Caco-2 (cell line): ENCODE measurements around the gene BCL3. TPM values are rescaled to one million over a fixed set of nuclear protein-coding genes. Genes with fewer than 3 reads are reported as not detected.
A peak's percentile ranks its signal among the peaks of the same experiment; 100 is the strongest.

ENCODE experiments used
- Bru-seq: library from RNA; stranded (reverse); fragments of 400-500 nt; gene quantifications from one replicate; lab custom pipeline; 2021; lab: Mats Ljungman, UMichigan
- BruChase-seq, 2 experiments: library from RNA; stranded (reverse); fragments of 400-500 nt; gene quantifications; one replicate each; lab custom pipeline; 2021; lab: Mats Ljungman, UMichigan
- BruUV-seq: library from RNA; stranded (reverse); fragments of 400-500 nt; replicated peaks from 2 replicates; lab custom pipeline; 2021; lab: Mats Ljungman, UMichigan
- CTCF ChIA-PET: fragments of 300-600 bp; sonication (Branson Sonifier 250); formaldehyde crosslinking; loops from one replicate; lab custom pipeline; 2022; ENCODE audit warnings: antibody characterized with exemption; lab: Charles Lee
- POLR2A ChIA-PET: fragments of 300-600 bp; sonication (Branson Sonifier 250); formaldehyde crosslinking; loops from one replicate; lab custom pipeline; 2022; ENCODE audit warnings: antibody characterized with exemption; lab: Charles Lee
- DNase-seq, 2 experiments: peaks; one replicate each; pipeline versions ENCODE4 v3.0.0 to v3.0.0-alpha.2; 2020 to 2022
- H3K27me3 ChIP-seq: replicated peaks from 2 replicates; pipeline ENCODE4 v1.6.0; 2011; ENCODE audit warnings: low read length; ENCODE audit not compliant: control insufficient read depth, insufficient read depth
- H3K36me3 ChIP-seq: 2 replicates; pipeline ENCODE4 v1.5.1; 2011; ENCODE audit warnings: low read length; ENCODE audit not compliant: control insufficient read depth, insufficient read depth
- H3K4me1 ChIP-seq: fragments of 250-450 bp; sonication (Bioruptor Pico); 2 replicates; pipeline ENCODE4 v1.5.1; 2020; ENCODE audit warnings: mild to moderate bottlenecking
- H3K4me3 ChIP-seq: 2 replicates; pipeline ENCODE4 v1.5.1; 2011; ENCODE audit warnings: low read depth, mild to moderate bottlenecking, control low read depth, low read length
- H3K9me3 ChIP-seq: fragments of 250-450 bp; sonication (Bioruptor Pico); 2 replicates; pipeline ENCODE4 v1.5.1; 2020; ENCODE audit warnings: mild to moderate bottlenecking, moderate library complexity
- H3K27ac Mint-ChIP-seq: one replicate; pipeline ENCODE4 v1.8.0; 2022; ENCODE audit warnings: mixed read lengths; ENCODE audit not compliant: unreplicated experiment
- H3K27me3 Mint-ChIP-seq: one replicate; pipeline ENCODE4 v1.8.0; 2022; ENCODE audit warnings: mixed read lengths; ENCODE audit not compliant: insufficient read depth, unreplicated experiment
- H3K36me3 Mint-ChIP-seq: one replicate; pipeline ENCODE4 v1.8.0; 2022; ENCODE audit warnings: mild to moderate bottlenecking, mixed read lengths; ENCODE audit not compliant: insufficient read depth, unreplicated experiment
- H3K4me1 Mint-ChIP-seq: one replicate; pipeline ENCODE4 v1.8.0; 2022; ENCODE audit warnings: low read depth, mixed read lengths; ENCODE audit not compliant: unreplicated experiment
- H3K4me3 Mint-ChIP-seq: one replicate; pipeline ENCODE4 v1.8.0; 2022; ENCODE audit warnings: mild to moderate bottlenecking, moderate library complexity, mixed read lengths; ENCODE audit not compliant: unreplicated experiment
- H3K9me3 Mint-ChIP-seq: one replicate; pipeline ENCODE4 v1.8.0; 2022; ENCODE audit warnings: mixed read lengths; ENCODE audit not compliant: unreplicated experiment
- CTCF ChIP-seq, 2 experiments: fragments of 200-600 bp in 1 of 2; IDR thresholded peaks; 1 replicate in 1 of 2; 2 replicates in 1 of 2; pipeline versions ENCODE4 v1.5.1 to v1.8.0; 2011 to 2022; ENCODE audit warnings: antibody characterized with exemption in 1 of 2, control low read depth in 1 of 2, inconsistent platforms in 1 of 2, low read depth in 1 of 2, low read length in 1 of 2, mild to moderate bottlenecking in 1 of 2, moderate library complexity in 1 of 2; ENCODE audit not compliant: insufficient read depth in 1 of 2, severe bottlenecking in 1 of 2, unreplicated experiment in 1 of 2
- intact Hi-C: fragments of 100-400 bp; cut with micrococcal nuclease; formaldehyde crosslinking; loops from one replicate; pipeline ENCODE4 v1.10.0; 2022; ENCODE audit not compliant: unreplicated experiment
- long read RNA-seq: library from polyadenylated mRNA; stranded (forward); transcript quantifications from one replicate; pipeline ENCODE4 v2.0.0, GENCODE V29; 2022
- total RNA-seq: library from RNA; stranded (reverse); gene quantifications from 2 replicates; pipeline ENCODE4 v1.2.3, GENCODE V29; 2022

The BCL3 gene
- 15.5 and 21.3 TPM in 2 replicates for total RNA-seq
- percentile 55 among the genes with signal in this experiment for Bru-seq, nascent RNA
- BruChase-seq, experiment 1, labeled RNA remaining after a 2-hour chase = percentile 60 among the genes with signal in this experiment
- percentile 62 among the genes with signal in this experiment for BruChase-seq, experiment 2, labeled RNA remaining after a 6-hour chase
- long read RNA-seq, transcript BCL3-201 (9 exons, 2,038 nt) = major isoform, 13 of 27 reads
- long read RNA-seq, partial matches to known transcripts = 7 of 27 reads
- long read RNA-seq, other reads (novel, unspliced or antisense) = 5 of 27 reads

GRCh38 chr19:44748426-44749254 is at the start of gene BCL3:
BCL3 (plus strand) TSS chr19:44748708; CDS start chr19:44748791, 83 bp downstream.
- Mint-ChIP-seq H3K4me1 (peaks cover 20% of the 10 kb centered on the region), H3K27ac (peak within 1 kb of the TSS; percentile 63), H3K4me3 (peak within 1 kb of the TSS; percentile 87), H3K9me3 (no peaks in the 10 kb centered on the region), H3K27me3 (no peaks in the 10 kb centered on the region), H3K36me3 (peaks cover 28% of the 10 kb centered on the region)
- H3K4me3 ChIP-seq = peak within 1 kb of the TSS; percentile 61
- H3K36me3 ChIP-seq = no peaks in the 10 kb centered on the region; the same call in 1 of the 2 replicates
- TF ChIP-seq CTCF (IDR thresholded peaks at IDR 0.05; ENCODE audit: insufficient read depth in 1 of 2, low read depth in 1 of 2, low read length in 1 of 2, severe bottlenecking in 1 of 2, unreplicated experiment in 1 of 2) = no peak
- peaks cover 43% of the 10 kb centered on the region for H3K4me1 ChIP-seq
- intact Hi-C loops = no loop called here
- no TSS peak for BruUV-seq
- peak; percentile 74 to 77 for DNase-seq
- ChIA-PET POLR2A (interaction anchor here (0.9 kb wide), 1 partner anchor 24 kb away, joined by 4 read pairs; no protein-coding TSS in a partner anchor), CTCF (interaction anchor here (0.5 to 1.6 kb wide), 4 partner anchors 22 to 61 kb away, joined by 3 to 7 read pairs (median 3); no protein-coding TSS in a partner anchor)
- no peaks in the 10 kb centered on the region for H3K9me3 ChIP-seq
- no peaks in the 10 kb centered on the region for H3K27me3 ChIP-seq

GRCh38 chr19:44700547-44700946 is 48.0 kb upstream of the BCL3 start:
- CTCF ChIA-PET = no interaction called here
- Mint-ChIP-seq H3K27ac (no peak overlapping the region), H3K27me3 (no peaks in the 10 kb centered on the region), H3K36me3 (peaks cover 7% of the 10 kb centered on the region), H3K4me3 (no peak overlapping the region), H3K9me3 (peaks cover 6% of the 10 kb centered on the region), H3K4me1 (peaks cover 30% of the 10 kb centered on the region)
- no peaks in the 10 kb centered on the region for H3K36me3 ChIP-seq
- intact Hi-C loops = no loop called here
- POLR2A ChIA-PET = no interaction called here
- H3K27me3 ChIP-seq = no peaks in the 10 kb centered on the region
- no peak overlapping the region for H3K4me3 ChIP-seq
- DNase-seq = no peak
- H3K9me3 ChIP-seq = no peaks in the 10 kb centered on the region
- TF ChIP-seq CTCF (IDR thresholded peaks at IDR 0.05; ENCODE audit: insufficient read depth in 1 of 2, low read depth in 1 of 2, low read length in 1 of 2, severe bottlenecking in 1 of 2, unreplicated experiment in 1 of 2) = no peak
- peaks cover 18% of the 10 kb centered on the region for H3K4me1 ChIP-seq
- BruUV-seq = no TSS peak

GRCh38 chr19:44701228-44701627 is 47.3 kb upstream of the BCL3 start:
- no peaks in the 10 kb centered on the region for H3K27me3 ChIP-seq
- H3K4me3 ChIP-seq = no peak overlapping the region
- Mint-ChIP-seq H3K27ac (no peak overlapping the region), H3K27me3 (no peaks in the 10 kb centered on the region), H3K4me3 (no peak overlapping the region), H3K9me3 (no peaks in the 10 kb centered on the region), H3K36me3 (peaks cover under 1% of the 10 kb centered on the region), H3K4me1 (peaks cover 25% of the 10 kb centered on the region)
- ChIA-PET CTCF (interaction anchor here (0.8 to 1.2 kb wide), 2 partner anchors 14 to 22 kb away, joined by 3 to 4 read pairs; no protein-coding TSS in a partner anchor), POLR2A (no interaction called here)
- intact Hi-C loops = no loop called here
- H3K4me1 ChIP-seq = peaks cover 11% of the 10 kb centered on the region
- no peak for DNase-seq
- TF ChIP-seq CTCF (IDR thresholded peaks at IDR 0.05; ENCODE audit: insufficient read depth in 1 of 2, low read depth in 1 of 2, low read length in 1 of 2, severe bottlenecking in 1 of 2, unreplicated experiment in 1 of 2) = no peak
- BruUV-seq = no TSS peak
- no peaks in the 10 kb centered on the region for H3K36me3 ChIP-seq
- H3K9me3 ChIP-seq = no peaks in the 10 kb centered on the region
